GM12801 (cell line): ENCODE data around the gene ITLN2.

Experiments used
- CTCF ChIP-seq: IDR thresholded peaks from one replicate; pipeline ENCODE4 v1.5.1; 2011; ENCODE audit warnings: control low read depth; ENCODE audit not compliant: insufficient read length; ENCODE audit errors: extremely low read depth

Gene ITLN2

GRCh38 chr1:160904783-160905616, 49.6 kb downstream of the ITLN2 start:
- TF ChIP-seq CTCF: no peak

- no peak for TF ChIP-seq CTCF
Observed at GRCh38 chr1:160901768-160902167, 52.8 kb downstream of the ITLN2 start.
